ENCODE results near the gene SLC27A4.
A peak's percentile ranks its signal among the peaks of the same experiment; 100 is the strongest.

Gene SLC27A4

DNA sequence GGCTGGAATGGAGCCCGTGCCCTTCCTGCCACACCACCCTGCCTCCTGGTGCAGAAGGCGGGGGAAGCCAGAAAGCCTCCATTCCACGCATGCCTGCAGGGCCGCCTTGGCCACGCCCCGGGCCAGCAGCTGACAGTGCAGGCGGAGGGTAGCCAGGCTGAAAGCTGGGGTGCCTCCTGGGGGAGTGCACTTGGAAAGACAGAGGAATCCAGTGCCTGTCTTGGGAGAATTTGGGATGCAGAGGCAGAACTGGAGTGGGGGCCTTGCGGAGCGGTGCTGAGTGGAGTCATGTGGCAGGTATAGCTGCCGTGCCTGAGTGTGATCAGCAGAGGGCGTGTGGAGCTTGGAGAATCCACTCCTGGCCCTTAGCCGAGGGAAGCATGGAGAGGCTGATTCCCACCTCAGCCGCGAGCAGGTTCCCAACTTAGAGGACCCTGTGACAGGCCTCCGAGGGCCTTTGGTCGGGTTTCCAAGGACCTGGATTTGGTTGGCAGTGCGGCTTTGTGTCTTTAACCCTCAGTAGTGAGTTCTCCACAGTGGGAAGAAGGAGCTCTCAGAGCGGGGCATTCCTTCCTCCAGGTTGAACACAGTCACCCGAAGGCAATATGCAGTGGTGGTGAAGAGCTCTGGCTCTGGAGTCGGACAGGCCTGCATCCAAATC lies 21.8 kb downstream of the SLC27A4 start:
- H3K36me3 ChIP-seq = peaks cover 14% of the 10 kb centered on the region; the same call in 1 of the 2 replicates
- H3K4me2 ChIP-seq = peak overlapping the region; percentile 88
- H3K4me3 ChIP-seq = peak overlapping the region; percentile 61
- H3K9me3 ChIP-seq = no peaks in the 10 kb centered on the region
- H3K4me1 ChIP-seq = peaks cover 46% of the 10 kb centered on the region
- peak overlapping the region; percentile 60 for H3K9ac ChIP-seq
- TF ChIP-seq Cebpa-rat (IDR thresholded peaks at IDR 0.05) = no peak
- peak overlapping the region; percentile 43; the same call in 1 of the 2 replicates for H3K27ac ChIP-seq
- H3K27me3 ChIP-seq = no peaks in the 10 kb centered on the region
- no peaks in the 10 kb centered on the region for H4K20me1 ChIP-seq

DNA sequence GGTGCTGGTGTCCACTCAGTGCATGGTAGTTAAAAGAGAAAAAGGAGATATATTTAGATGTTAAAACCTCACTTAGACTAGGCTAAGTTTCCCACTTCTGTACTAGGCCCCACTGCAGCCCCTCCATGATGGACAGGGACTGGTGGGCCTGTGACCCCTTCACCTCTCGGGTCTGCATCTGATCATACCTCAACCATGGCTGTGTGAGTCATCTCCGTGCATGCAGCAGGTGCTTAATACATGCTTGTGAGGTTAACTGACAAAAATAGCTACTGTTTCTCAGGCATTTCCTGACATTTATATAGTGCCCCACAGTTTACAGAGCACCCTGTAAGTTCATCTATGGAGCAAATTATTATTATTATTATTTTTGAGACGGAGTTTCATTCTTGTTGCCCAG lies 22.4 kb downstream of the SLC27A4 start:
- H3K36me3 ChIP-seq = peaks cover 7% of the 10 kb centered on the region; the same call in 1 of the 2 replicates
- TF ChIP-seq Cebpa-rat (IDR thresholded peaks at IDR 0.05) = no peak
- no peaks in the 10 kb centered on the region for H3K9me3 ChIP-seq
- H4K20me1 ChIP-seq = no peaks in the 10 kb centered on the region
- no peak overlapping the region for H3K27ac ChIP-seq
- no peaks in the 10 kb centered on the region for H3K27me3 ChIP-seq
- no peak overlapping the region for H3K4me3 ChIP-seq
- no peak overlapping the region for H3K9ac ChIP-seq
- H3K4me2 ChIP-seq = 0 out of 2 replicates have a peak overlapping the region, but pooled peaks have one; percentile 88
- H3K4me1 ChIP-seq = peaks cover 46% of the 10 kb centered on the region

DNA sequence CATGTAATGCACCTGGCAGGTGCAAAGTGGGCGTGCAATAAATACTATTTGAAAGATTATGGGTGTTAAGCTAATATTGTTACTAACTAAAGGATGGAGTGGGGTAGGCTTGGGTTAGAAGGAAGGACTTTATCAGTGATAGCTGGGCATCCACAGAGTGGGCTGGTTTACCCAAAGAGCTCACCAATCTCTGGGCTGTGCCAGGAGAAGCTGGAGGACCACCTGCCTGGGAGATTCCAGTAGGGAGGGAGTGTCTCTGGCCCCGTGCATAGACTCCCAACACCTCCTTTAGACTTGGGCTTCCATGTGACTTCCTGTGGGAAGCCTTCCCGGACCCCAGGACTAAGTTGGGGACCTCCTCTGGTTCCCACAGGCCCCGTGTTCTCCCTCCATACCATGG lies 25.2 kb downstream of the SLC27A4 start:
- Histone ChIP-seq H4K20me1 (no peaks in the 10 kb centered on the region), H3K9ac (peak overlapping the region; percentile 86), H3K27ac (peak overlapping the region; percentile 96), H3K9me3 (no peaks in the 10 kb centered on the region), H3K27me3 (no peaks in the 10 kb centered on the region), H3K4me3 (peak overlapping the region; percentile 63), H3K4me1 (peaks cover 54% of the 10 kb centered on the region), H3K36me3 (no peaks in the 10 kb centered on the region), H3K4me2 (peak overlapping the region; percentile 91)
- TF ChIP-seq Cebpa-rat (IDR thresholded peaks at IDR 0.05) = no peak

DNA sequence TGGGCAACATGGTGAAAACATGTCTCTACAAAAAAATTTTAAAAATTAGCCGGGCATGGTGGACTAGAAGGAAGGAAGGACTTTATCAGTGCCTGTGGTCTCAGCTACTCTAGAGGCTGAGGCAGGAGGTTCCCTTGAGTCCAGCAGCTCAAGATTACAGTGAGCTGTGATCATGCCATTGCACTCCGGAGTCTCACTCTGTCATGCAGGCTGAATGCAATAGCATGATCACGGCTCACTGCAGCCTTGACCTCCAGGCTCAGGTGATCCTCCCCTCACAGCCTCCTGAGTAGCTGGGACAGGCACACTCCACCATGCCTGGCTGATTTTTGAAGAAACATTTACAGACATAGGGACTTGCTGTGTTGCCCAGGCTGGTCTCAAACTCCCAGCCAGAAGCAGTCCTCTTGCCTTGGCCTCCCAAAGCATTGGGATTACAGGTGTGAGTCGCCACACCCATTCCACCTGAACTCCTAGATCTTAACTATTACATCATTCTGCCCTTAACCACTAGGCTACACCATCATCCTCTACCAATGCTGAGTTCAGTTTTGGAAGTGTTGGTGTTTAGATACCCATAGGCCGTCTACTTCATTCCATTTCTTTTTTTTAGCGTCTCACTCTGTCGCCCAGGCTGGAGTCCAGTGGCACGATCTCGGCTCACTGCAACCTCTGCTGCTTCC lies 28.8 kb downstream of the SLC27A4 start:
- Histone ChIP-seq H3K27ac (no peak overlapping the region), H3K9me3 (no peaks in the 10 kb centered on the region), H3K4me1 (peaks cover 40% of the 10 kb centered on the region), H3K4me2 (no peak overlapping the region), H3K9ac (no peak overlapping the region), H3K4me3 (no peak overlapping the region), H3K36me3 (peaks cover 18% of the 10 kb centered on the region), H4K20me1 (no peaks in the 10 kb centered on the region; the same call in 1 of the 2 replicates), H3K27me3 (no peaks in the 10 kb centered on the region)
- TF ChIP-seq Cebpa-rat (IDR thresholded peaks at IDR 0.05) = no peak

DNA sequence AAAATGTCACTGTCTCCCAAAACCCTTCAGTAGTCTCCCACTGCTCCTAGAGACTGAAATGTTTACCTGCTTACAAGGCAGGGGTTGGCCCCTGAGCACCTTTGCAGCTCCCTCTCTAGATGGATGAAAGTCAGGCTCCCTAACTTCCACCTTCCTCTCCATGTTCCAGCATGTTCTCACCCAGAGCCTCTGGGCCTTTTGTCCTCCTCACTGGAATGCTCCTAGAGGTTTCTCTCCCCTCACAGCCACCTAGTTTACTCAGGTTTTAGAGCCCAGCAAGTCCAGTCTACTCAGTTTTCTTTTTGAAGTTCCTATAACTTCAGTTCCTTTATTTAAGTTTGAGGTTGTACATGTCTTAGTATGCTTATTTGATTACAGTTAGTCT lies 30.0 kb downstream of the SLC27A4 start:
- Histone ChIP-seq H3K27me3 (no peaks in the 10 kb centered on the region), H3K36me3 (peaks cover 30% of the 10 kb centered on the region), H3K27ac (peak overlapping the region; percentile 79), H3K9ac (peak overlapping the region; percentile 87), H3K4me1 (peaks cover 28% of the 10 kb centered on the region), H4K20me1 (peaks cover 10% of the 10 kb centered on the region), H3K9me3 (no peaks in the 10 kb centered on the region), H3K4me2 (peak overlapping the region; percentile 93), H3K4me3 (peak overlapping the region; percentile 86)
- no peak for TF ChIP-seq Cebpa-rat (IDR thresholded peaks at IDR 0.05)

DNA sequence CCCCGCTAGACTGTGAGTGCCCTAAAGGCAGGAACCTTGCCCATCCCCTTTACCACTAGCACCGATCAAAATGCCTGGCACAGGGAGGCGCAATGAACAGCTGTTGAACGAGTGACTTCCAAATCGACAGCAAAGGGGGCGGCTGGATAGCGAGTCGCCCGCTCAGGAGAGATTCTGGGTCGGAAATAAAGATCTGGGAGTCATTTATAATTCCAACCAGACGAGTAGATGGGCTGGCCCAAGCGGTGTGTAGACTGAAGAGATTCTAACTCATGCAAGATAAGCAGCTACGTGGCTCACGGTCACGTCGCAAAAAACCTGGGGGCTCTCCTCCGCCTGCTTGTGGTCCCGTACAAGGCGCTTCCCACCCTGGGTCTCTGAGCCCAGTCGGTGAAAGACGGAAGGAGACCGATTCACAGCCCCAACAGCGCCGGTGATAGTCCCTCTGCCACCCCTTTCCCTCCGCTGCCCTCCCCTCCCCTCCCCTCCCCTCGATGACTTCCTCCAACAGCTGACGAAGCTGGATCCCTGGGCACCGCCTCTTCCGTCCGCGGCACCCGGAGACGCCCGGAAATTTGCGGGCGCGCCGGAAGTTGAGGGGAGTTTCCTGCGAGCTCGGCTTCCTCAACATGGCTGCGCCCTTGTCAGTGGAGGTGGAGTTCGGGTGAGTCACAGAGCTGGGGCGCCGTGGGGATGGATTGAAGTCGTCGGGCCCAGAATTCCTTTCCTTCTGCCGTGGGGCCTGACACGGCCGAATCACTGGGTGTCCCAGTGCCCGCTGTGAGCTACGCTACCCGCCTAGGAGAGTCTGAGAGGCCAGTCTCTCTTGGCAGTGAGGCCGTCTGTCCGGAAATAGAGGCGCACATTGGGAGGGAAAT lies 30.7 kb downstream of the SLC27A4 start, which contains the start of gene URM1:
URM1 (plus strand) TSS at position 623 of the 878 bp plus-strand sequence; CDS start at position 630, 7 bp downstream.
- Histone ChIP-seq H3K4me1 (peaks cover 22% of the 10 kb centered on the region), H3K27ac (peak within 1 kb of the TSS; percentile 79), H3K4me2 (peak within 1 kb of the TSS; percentile 94), H3K36me3 (peaks cover 36% of the 10 kb centered on the region), H3K27me3 (no peaks in the 10 kb centered on the region), H4K20me1 (peaks cover 16% of the 10 kb centered on the region), H3K4me3 (peak within 1 kb of the TSS; percentile 86), H3K9ac (peak within 1 kb of the TSS; percentile 87), H3K9me3 (no peaks in the 10 kb centered on the region)
- no peak for TF ChIP-seq Cebpa-rat (IDR thresholded peaks at IDR 0.05)

DNA sequence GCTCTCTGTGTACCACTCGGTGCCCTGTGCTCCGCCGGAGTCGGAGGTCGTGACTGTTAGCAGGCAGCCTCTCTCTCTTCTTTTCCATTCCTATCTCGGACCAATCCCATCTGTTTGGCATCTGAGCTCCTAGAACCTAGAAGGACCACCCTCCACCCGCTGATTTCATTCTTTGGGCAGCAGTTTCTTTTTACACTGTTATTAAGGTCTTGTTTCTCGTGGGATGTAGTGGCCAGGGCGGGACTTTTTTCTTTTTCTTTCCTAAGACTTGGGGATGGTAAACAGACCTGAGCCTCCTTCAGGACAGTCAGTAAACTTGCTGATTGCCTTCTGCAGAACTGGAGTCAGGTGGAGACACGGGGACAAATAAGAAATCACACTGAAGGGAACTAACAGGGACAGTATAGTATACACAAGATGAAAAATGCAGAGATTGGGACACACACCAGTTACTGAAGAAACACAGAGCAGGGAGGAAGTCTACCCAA lies 31.3 kb downstream of the SLC27A4 start:
- Histone ChIP-seq H3K9ac (peak overlapping the region; percentile 87), H3K27me3 (no peaks in the 10 kb centered on the region), H3K9me3 (no peaks in the 10 kb centered on the region), H3K36me3 (peaks cover 43% of the 10 kb centered on the region), H3K27ac (peak overlapping the region; percentile 68), H3K4me2 (peak overlapping the region; percentile 94), H3K4me1 (peaks cover 21% of the 10 kb centered on the region), H4K20me1 (peaks cover 23% of the 10 kb centered on the region), H3K4me3 (peak overlapping the region; percentile 86)
- TF ChIP-seq Cebpa-rat (IDR thresholded peaks at IDR 0.05) = no peak

DNA sequence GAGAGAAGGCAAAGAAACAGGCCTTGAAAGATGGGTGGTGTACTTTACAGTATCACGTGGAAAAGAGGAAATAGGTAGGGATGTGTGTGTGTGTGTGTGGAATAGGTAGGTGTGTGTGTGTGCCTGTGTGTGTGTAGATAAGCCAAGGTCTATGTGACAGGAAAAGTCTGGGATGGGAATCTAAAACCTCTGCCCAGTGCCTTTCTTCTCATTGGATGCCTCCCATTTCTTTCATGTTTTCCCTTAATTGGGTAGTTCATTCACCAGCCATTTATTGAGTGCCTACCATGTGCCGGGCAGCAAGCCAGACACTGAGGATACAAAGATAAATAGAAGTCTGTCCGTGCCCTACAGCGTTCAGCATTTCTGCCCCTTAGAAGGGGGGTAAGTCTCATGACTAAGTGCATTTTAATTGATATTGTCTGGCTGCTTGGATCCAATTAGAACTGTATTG lies 31.9 kb downstream of the SLC27A4 start:
- no peak for TF ChIP-seq Cebpa-rat (IDR thresholded peaks at IDR 0.05)
- H3K4me2 ChIP-seq = peak overlapping the region; percentile 94
- 0 out of 2 replicates have a peak overlapping the region, but pooled peaks have one; percentile 68 for H3K27ac ChIP-seq
- peaks cover 21% of the 10 kb centered on the region for H3K4me1 ChIP-seq
- peak overlapping the region; percentile 87 for H3K9ac ChIP-seq
- H4K20me1 ChIP-seq = peaks cover 28% of the 10 kb centered on the region
- H3K9me3 ChIP-seq = no peaks in the 10 kb centered on the region
- peak overlapping the region; percentile 86 for H3K4me3 ChIP-seq
- H3K27me3 ChIP-seq = no peaks in the 10 kb centered on the region
- peaks cover 48% of the 10 kb centered on the region for H3K36me3 ChIP-seq

DNA sequence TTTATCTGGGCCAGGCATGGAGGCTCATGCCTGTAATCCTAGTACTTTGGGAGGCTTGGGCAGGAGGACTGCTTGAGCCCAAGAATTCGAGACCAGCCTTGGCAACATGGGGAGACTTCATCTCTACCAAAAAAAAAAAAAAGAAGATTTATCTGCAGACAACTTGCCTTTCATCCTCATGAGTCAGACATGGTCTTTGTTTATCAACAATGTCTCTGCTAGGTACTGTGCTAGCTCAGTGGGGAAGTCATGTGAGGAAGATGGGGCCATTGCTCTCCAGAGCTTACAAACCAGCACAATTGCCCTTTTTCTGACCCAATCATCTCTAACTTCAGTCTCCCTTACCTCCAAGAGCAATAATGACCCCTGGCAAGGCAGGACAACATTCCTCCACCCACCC lies 32.5 kb downstream of the SLC27A4 start:
- peak overlapping the region; percentile 87; the same call in 1 of the 2 replicates for H3K9ac ChIP-seq

More for the DNA sequence above, 32.5 kb downstream of the SLC27A4 start:
- no peak for TF ChIP-seq Cebpa-rat (IDR thresholded peaks at IDR 0.05)
- peaks cover 54% of the 10 kb centered on the region for H3K36me3 ChIP-seq
- peak overlapping the region; percentile 94 for H3K4me2 ChIP-seq
- H3K27ac ChIP-seq = no peak overlapping the region
- no peaks in the 10 kb centered on the region for H3K9me3 ChIP-seq
- peaks cover 21% of the 10 kb centered on the region for H3K4me1 ChIP-seq
- H3K4me3 ChIP-seq = peak overlapping the region; percentile 86
- peaks cover 34% of the 10 kb centered on the region for H4K20me1 ChIP-seq
- no peaks in the 10 kb centered on the region for H3K27me3 ChIP-seq
